OCI-LY1 (cell line): ENCODE results near the gene OR2V2.

Source experiments
- H2AFZ ChIP-seq: fragments of 200-600 bp; sonication (generic), shearing (Covaris generic); 2 replicates; pipeline ENCODE4 v1.6.0; 2014; ENCODE audit warnings: antibody characterized with exemption, mild to moderate bottlenecking, low read length
- H3F3A ChIP-seq: fragments of 200-600 bp; sonication (generic), shearing (Covaris generic); 2 replicates; pipeline ENCODE4 v1.6.0; 2014; ENCODE audit warnings: mild to moderate bottlenecking, antibody characterized with exemption, low read length, moderate library complexity; ENCODE audit not compliant: insufficient read depth
- H3K27ac ChIP-seq: fragments of 200-600 bp; sonication (generic); 2 replicates; pipeline ENCODE4 v1.5.1; 2014; ENCODE audit warnings: low read length, mixed run types, mild to moderate bottlenecking, low read depth; ENCODE audit not compliant: poor library complexity, severe bottlenecking
- H3K27me3 ChIP-seq: fragments of 200-600 bp; sonication (generic); 2 replicates; pipeline ENCODE4 v1.6.0; 2014; ENCODE audit warnings: antibody characterized with exemption, mild to moderate bottlenecking, low read length, moderate library complexity; ENCODE audit not compliant: insufficient read depth
- H3K36me3 ChIP-seq: fragments of 200-600 bp; sonication (generic); 2 replicates; pipeline ENCODE4 v1.6.1; 2014; ENCODE audit warnings: mild to moderate bottlenecking, antibody characterized with exemption, low read length, moderate library complexity, mixed read lengths; ENCODE audit not compliant: insufficient read depth
- H3K4me1 ChIP-seq: fragments of 200-600 bp; sonication (generic); 2 replicates; pipeline ENCODE4 v1.5.1; 2014; ENCODE audit warnings: mild to moderate bottlenecking, low read length, moderate library complexity; ENCODE audit not compliant: insufficient read depth, severe bottlenecking
- H3K4me2 ChIP-seq: fragments of 200-600 bp; sonication (generic), shearing (Covaris generic); 2 replicates; pipeline ENCODE4 v1.6.1; 2014; ENCODE audit warnings: low read length
- H3K4me3 ChIP-seq: fragments of 200-600 bp; sonication (generic); 2 replicates; pipeline ENCODE4 v1.5.1; 2014; ENCODE audit warnings: low read length, low read depth, mild to moderate bottlenecking, mixed read lengths; ENCODE audit not compliant: poor library complexity, severe bottlenecking
- H3K79me2 ChIP-seq: fragments of 200-600 bp; shearing (Covaris generic); 2 replicates; pipeline ENCODE4 v1.6.1; 2016; ENCODE audit warnings: mixed run types, low read length, mixed read lengths; ENCODE audit not compliant: insufficient read depth
- H3K9ac ChIP-seq: fragments of 200-600 bp; sonication (generic), shearing (Covaris generic); 2 replicates; pipeline ENCODE4 v1.6.1; 2014; ENCODE audit warnings: mild to moderate bottlenecking, low read length, mixed read lengths
- H3K9me2 ChIP-seq: fragments of 200-600 bp; sonication (generic), shearing (Covaris generic); 2 replicates; pipeline ENCODE4 v1.6.1; 2014; ENCODE audit warnings: low read depth, mild to moderate bottlenecking, low read length, mixed read lengths
- H3K9me3 ChIP-seq: fragments of 200-600 bp; shearing (Covaris generic); 2 replicates; pipeline ENCODE4 v1.6.1; 2014; ENCODE audit warnings: low read length, mixed read lengths
- H4K20me1 ChIP-seq: fragments of 200-600 bp; sonication (generic), shearing (Covaris generic); 2 replicates; pipeline ENCODE4 v1.6.0; 2016; ENCODE audit warnings: mild to moderate bottlenecking, low read length; ENCODE audit not compliant: insufficient read depth
- CTCF ChIP-seq: fragments of 200-600 bp; sonication (generic), shearing (Covaris generic); IDR thresholded peaks from 2 replicates; pipeline ENCODE4 v1.5.1; 2017; ENCODE audit warnings: mild to moderate bottlenecking, antibody characterized with exemption, low read length, moderate library complexity, mixed read lengths
- EZH2 ChIP-seq: fragments of 200-600 bp; sonication (generic), shearing (Covaris generic); IDR thresholded peaks from 2 replicates; pipeline ENCODE4 v1.8.0; 2017; ENCODE audit warnings: borderline replicate concordance, mixed run types, mild to moderate bottlenecking, antibody characterized with exemption, low read length, moderate library complexity, mixed read lengths

OR2V2 gene

GRCh38 chr5:181120306-181120705 lies 27.1 kb upstream of the OR2V2 start:
- Histone ChIP-seq H3K79me2 (no peaks in the 10 kb centered on the region), H3K36me3 (no peaks in the 10 kb centered on the region), H3K4me3 (no peak overlapping the region), H3K9me3 (no peaks in the 10 kb centered on the region), H3K27me3 (peaks cover 8% of the 10 kb centered on the region; the same call in 1 of the 2 replicates), H4K20me1 (no peaks in the 10 kb centered on the region), H3K27ac (no peak overlapping the region), H3K9ac (no peak overlapping the region), H3K4me2 (no peak overlapping the region), H3K4me1 (no peaks in the 10 kb centered on the region), H2AFZ (no peak overlapping the region), H3K9me2 (no peaks in the 10 kb centered on the region), H3F3A (no peaks in the 10 kb centered on the region)
- no peak for TF ChIP-seq EZH2
- no peak for TF ChIP-seq CTCF

- Histone ChIP-seq H3K27me3 (0 out of 2 replicates have a peak, but pooled peaks cover 5% of the 10 kb centered on the region), H3K9ac (no peak overlapping the region), H3K4me2 (no peak overlapping the region), H3F3A (no peaks in the 10 kb centered on the region), H3K4me1 (no peaks in the 10 kb centered on the region), H2AFZ (no peak overlapping the region), H3K36me3 (no peaks in the 10 kb centered on the region), H3K4me3 (no peak overlapping the region), H3K27ac (no peak overlapping the region), H3K9me2 (no peaks in the 10 kb centered on the region), H4K20me1 (no peaks in the 10 kb centered on the region), H3K9me3 (no peaks in the 10 kb centered on the region), H3K79me2 (no peaks in the 10 kb centered on the region)
- TF ChIP-seq CTCF (no peak), EZH2 (no peak)
These were observed 26.6 kb upstream of the OR2V2 start for GRCh38 chr5:181120761-181121160.

GRCh38 chr5:181121675-181122561 lies 25.5 kb upstream of the OR2V2 start:
- Histone ChIP-seq H3K9ac (no peak overlapping the region), H3K9me2 (no peaks in the 10 kb centered on the region), H3F3A (no peaks in the 10 kb centered on the region), H3K79me2 (no peaks in the 10 kb centered on the region), H3K36me3 (no peaks in the 10 kb centered on the region), H3K27ac (no peak overlapping the region), H3K4me2 (no peak overlapping the region), H3K27me3 (0 out of 2 replicates have a peak, but pooled peaks cover 5% of the 10 kb centered on the region), H2AFZ (no peak overlapping the region), H3K9me3 (no peaks in the 10 kb centered on the region), H3K4me1 (no peaks in the 10 kb centered on the region), H4K20me1 (no peaks in the 10 kb centered on the region), H3K4me3 (no peak overlapping the region)
- no peak for TF ChIP-seq EZH2
- no peak for TF ChIP-seq CTCF
